GM21529 (cell line): ENCODE results near the gene GLS.

ENCODE experiments used
- ATAC-seq: cut with Tn5 transposase; IDR thresholded peaks from one replicate; pipeline ENCODE4 v1.9.1; 2021; ENCODE audit not compliant: unreplicated experiment

The GLS gene

DNA sequence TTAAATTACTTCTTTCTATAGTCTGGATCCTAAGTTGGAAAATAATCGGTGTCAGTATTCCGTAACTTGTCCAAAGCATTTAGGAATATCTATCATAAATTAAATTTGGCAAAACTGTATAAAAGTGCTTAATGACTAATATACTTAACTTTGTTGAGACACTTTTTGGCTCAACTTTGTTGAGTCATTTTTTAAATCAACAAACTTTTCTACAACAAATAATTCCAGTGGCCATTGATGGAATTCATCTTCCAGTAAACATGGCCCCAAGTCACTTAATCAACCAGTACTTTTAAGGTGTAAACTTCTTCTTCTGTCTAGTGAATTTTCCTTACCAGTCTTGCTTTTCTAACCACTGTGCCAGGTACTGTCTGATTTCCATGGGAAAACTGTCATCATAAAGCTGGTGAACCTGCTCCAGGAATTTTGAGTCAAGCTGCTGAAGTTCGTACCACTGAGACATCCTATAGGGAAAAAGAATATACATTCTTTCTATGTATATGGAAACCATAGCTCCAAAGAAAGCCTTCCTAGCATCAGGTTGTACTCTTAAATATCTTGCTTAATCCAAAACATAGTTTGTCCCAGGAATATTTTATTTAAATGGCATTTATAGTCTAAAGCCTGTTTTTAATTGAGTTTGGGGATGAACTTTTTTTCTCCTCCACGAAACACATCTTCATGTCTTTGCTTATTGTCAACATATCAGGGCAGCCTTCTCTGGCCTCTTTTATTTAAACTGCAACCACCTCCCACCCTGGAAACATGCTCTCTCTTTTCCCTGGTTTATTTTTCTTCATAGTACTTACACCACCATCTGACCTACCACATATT, 129.1 kb downstream of the GLS start:
- ATAC-seq: no peak

DNA sequence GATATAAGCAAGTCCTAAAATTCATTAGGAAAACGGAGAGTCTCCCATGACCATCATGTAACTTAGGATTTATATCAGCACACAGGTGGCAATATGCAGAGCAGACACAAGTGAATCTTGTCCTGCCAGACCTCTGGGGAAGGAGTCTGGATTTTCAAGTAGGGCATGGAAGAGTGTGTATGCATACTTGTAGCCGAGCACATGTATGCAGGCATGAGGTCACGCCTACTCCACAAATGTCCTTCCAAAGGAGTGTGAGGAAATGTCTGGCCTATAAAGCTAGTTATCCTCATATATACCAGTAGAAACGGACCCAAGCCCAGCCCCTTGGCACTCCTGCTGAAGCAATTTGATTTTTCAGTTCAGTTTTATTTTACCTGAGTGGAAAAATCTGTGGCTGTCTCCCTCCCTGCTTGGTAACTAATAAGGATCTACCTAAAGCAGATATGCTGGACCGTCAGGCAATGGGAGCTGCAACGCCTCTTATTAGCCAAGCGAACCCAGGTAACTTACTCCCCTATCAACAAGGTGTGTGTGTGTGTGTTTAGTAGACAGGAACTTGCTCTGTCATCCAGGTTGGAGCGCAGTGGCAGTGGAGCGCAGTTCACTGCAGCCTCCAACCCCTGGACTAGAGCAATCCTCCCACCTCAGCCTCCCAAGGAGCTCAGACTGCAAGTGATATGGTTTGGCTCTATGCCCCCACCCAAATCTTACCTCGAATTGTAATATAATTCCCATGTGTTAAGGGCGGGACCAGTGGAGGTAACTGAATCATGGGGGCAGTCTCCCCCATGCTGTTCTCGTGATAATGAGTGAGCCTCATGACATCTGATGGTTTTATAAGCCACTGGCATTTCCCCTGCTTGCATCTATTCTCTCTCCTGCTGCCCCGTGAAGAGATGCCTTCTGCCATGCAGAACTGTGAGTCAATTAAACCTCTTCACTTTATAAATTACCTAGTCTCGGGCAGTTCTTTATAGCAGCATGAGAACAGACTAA, 130.6 kb downstream of the GLS start:
- no peak for ATAC-seq

DNA sequence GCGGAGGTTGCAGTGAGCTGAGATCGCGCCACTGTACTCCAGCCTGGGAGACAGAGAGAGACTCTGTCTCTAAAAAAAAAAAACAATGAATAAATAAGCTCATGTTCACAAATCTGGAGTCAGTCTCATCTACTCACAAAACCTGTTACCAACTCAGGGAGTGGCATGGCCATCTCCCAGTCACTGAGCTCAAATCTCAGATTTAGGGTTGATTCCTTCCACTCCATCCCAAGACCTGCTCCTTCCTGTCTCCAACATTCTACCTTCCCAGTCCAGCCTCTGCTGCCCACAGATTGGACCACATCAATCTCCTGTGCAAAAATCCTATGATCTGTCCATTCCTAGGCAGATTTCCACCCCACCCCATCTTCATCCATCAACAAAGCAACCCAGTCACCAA, 131.7 kb downstream of the GLS start:
- ATAC-seq: no peak

DNA sequence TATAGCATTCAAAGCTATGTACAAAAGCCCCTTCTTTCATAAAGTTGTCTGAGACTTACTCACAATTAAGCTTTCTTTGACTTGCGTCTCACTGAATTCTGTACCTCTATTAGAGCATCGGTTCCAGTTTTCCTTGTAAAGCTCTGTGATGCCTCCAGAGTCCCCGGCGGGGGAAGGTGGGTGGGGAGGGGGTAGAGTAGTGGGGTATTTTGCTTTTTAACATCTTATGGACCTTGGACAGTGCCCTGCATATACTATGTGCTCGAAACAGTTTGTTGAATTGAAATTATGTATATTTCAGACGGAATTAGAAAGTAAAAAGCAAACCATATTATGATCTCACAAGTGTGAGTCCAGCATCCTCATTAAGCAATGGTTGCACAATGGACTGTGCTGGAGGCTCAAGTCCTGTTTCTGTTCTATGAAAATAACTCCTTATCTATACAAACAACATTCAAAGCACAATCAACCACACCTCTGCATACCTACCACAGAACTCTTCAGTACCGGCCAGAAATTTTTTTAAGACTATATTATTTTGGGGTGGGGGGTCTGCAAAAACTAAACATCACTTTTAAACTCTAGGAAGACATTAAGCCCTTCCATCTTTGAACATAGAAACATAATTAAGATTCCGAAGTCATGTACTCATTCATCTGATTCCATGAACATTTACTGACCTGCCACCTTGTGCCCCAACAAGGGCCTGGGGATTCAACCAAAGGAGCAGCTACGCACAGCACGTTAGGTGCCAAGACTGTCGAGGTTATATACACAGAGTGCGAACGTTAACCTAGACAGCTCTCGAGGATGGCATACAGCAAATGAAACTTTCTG, 132.4 kb downstream of the GLS start:
- no peak for ATAC-seq

DNA sequence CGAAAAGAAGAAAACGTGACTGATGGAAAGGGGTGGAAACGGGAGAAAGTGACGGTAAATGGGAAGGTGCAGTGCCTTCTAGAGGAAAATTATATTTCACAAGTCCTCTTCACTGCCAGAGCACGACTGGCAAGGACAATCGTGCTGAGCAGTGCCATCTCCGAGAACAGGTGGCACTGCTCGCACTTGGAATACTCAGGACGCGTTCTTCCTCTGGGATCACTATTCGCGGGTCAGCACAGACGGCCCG, 133.0 kb downstream of the GLS start:
- ATAC-seq: no peak

DNA sequence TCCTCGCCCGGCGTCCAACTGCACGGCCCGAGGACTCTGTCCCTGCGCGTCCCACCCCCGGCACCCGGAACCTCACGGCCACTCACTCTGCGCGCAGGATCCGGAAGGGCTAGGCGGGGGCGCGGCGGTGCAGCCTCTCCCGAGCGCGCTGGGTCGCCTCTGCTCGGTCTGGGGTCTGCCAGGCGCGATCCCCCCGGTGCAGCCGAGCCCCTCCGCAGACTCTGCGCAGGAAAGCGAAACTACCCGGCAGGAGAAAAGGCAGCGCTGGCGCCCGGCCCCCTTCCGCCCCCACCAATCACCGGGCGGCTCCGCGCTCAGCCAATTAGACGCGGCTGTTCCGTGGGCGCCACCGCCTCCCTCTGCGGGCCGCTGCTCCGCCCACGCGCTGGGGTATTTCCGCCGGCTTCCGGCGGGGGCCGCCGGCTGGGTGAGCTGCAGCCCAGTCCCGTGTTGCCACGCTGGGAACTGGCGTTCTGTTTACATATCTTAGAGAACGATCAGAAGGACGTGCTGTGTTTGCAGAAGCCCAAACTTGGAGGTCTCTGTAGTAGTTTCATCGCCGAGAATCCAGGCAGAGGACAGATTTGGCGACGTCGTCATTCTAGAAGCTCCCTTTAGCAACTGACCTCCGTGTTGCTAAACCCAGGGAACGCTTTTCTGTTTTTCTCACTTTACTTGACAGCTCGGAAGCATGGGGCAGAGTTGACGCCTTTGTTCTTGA, 133.5 kb downstream of the GLS start, which contains the start of gene STAT1:
Gene STAT1 (minus strand): TSS at position 240 of the 721 bp plus-strand sequence. CDS start 4,168 bp downstream, outside the sequence.
- peak; percentile 83 for ATAC-seq

DNA sequence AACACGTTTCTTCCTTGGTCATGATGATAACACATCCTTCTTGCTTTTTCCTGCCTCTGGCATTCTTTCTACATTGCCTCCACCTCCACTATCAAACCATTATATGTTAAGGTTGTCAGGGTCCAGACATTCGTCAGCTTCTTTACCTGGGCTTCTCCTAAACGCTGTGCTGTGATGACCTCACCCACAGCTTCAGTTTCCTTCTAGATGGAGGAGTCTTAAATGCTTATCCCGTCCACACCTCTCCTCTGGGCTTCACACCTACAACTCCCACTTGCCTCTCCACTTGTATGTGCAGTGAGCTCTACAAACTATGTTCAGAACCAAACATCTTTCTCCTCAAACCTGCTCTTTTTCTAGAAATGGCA, 134.0 kb downstream of the GLS start:
- ATAC-seq: peak; percentile 1
